Skin of body (tissue), 2 donors: ENCODE data around the gene CRMP1. TPM values are rescaled to one million over a fixed set of nuclear protein-coding genes. Genes with fewer than 3 reads are reported as not detected.
"Not testable (repeated sequence)": the region's sequence is repeated elsewhere in the genome, so short reads cannot be mapped to it uniquely, and the experiment has no call there.

Experiments
- DNase-seq: peaks from one replicate; lab custom pipeline; 2025; lab: John Stamatoyannopoulos, UW
- total RNA-seq: library from RNA; depleted of rRNA; stranded (reverse); fragments of >200 nt; gene quantifications from one replicate; pipeline ENCODE4 v1.2.3, GENCODE V29; 2014

CRMP1 gene
- total RNA-seq, 1 donor from 2014 or later, result 6.0 TPM

- no peak for DNase-seq
These were observed 68.3 kb downstream of the CRMP1 start for GRCh38 chr4:5824635-5825034.

GRCh38 chr4:5824227-5824626 lies 68.7 kb downstream of the CRMP1 start:
- no peak for DNase-seq

GRCh38 chr4:5823542-5824211 lies 69.2 kb downstream of the CRMP1 start:
- no peak for DNase-seq

DNA sequence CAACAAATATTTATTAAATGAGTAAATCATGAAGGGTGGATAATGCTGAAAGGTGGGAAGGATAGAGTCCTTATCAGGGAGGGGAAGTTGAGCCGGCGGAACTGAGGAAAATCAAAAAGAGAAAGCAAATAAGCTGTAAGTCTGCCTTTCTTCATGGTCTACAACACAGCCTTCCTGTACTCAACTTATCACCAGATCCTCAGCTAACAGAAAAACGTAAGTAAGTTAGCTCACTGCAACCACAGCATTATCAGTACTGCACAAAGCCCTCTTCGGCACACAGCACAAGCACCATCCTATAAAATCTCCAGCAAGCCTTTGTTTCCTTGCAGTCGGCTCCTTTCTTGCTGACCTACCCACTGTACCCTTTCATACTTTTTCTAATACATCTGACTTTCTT lies 70.3 kb downstream of the CRMP1 start:
- DNase-seq, result no peak

DNA sequence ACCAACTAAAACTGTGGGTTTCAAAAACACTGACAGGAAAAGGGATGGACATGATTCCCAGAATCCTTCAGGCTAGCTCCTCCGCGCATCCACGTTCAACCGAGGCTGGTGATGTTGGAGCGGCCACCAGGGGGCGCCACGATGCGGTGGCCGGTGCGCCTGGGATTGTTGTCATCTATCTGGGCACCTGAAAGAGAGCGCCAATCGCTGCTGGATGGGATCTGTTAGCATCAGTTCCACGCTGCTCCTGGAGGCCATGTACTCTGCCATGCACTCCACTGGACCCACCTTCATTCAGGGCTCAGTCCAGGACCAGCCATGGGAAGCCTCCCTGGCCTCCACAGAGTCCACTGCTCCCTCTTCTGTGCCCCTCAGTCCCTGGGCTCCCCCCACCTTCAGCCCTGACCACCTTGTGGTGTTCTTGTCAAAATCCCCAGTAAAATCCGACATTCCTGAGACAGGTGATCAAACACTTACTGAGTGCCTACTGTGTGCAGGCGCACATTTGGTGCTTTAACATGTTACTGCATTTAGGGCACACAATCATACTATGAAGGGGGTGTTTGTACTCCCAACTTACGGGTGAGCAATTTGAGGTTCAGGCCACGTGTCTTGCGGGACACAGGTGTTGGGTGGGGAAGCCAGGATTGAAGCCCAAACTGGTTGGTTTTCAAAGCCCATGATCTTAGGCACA lies 71.1 kb downstream of the CRMP1 start:
- DNase-seq, result no peak

- DNase-seq, result no peak
These were observed 76.0 kb downstream of the CRMP1 start for GRCh38 chr4:5816851-5817375.

DNA sequence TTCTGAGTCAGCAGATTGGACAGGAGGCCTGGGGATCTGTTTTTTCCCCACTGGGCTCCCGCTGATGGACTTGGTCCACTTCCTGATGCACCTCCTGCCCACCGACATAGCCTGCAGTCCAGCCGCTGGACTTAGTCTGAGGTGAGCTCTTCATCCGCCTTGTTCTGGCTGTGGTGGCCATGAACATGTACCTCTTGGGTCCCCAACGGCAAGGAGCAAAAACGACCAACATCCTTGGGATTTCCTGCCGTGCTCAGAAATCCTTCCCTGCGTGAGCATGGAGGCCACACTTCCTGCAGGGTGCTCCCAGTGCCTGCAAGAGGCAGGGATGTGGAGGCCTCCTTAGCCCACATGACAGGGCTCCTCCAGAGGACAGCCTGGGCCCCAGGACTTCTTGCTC lies 76.8 kb downstream of the CRMP1 start:
- no peak for DNase-seq

- DNase-seq, result no peak
These were observed 77.2 kb downstream of the CRMP1 start for GRCh38 chr4:5815641-5816040.

- no peak for DNase-seq
These were observed 78.5 kb downstream of the CRMP1 start for GRCh38 chr4:5814421-5814820.

- DNase-seq, result no peak
These were observed 79.0 kb downstream of the CRMP1 start for GRCh38 chr4:5813882-5814255.

- peak; percentile 29 for DNase-seq
These were observed 80.2 kb downstream of the CRMP1 start for GRCh38 chr4:5812506-5813229.

DNA sequence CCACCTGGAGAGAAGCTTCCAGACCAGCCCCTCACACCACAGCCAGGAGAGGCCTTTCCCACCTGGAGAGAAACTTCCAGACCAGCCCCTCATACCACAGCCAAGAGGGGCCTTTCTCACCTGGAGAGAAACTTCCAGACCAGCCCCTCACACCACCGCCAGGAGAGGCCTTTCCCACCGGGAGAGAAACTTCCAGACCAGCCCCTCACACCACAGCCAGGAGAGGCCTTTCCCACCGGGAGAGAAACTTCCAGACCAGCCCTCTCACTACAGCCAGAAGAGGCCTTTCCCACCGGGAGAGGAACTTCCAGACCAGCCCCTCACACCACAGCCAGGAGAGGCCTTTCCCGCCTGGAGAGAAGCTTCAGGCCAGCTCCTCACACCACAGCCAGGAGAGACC lies 80.8 kb downstream of the CRMP1 start:
- DNase-seq, result not testable (repeated sequence)

GRCh38 chr4:5810770-5811430 lies 82.0 kb downstream of the CRMP1 start:
- no peak for DNase-seq

- no peak for DNase-seq
These were observed 82.7 kb downstream of the CRMP1 start for GRCh38 chr4:5810151-5810550.

- no peak for DNase-seq
These were observed 83.6 kb downstream of the CRMP1 start for GRCh38 chr4:5809216-5809776.

DNA sequence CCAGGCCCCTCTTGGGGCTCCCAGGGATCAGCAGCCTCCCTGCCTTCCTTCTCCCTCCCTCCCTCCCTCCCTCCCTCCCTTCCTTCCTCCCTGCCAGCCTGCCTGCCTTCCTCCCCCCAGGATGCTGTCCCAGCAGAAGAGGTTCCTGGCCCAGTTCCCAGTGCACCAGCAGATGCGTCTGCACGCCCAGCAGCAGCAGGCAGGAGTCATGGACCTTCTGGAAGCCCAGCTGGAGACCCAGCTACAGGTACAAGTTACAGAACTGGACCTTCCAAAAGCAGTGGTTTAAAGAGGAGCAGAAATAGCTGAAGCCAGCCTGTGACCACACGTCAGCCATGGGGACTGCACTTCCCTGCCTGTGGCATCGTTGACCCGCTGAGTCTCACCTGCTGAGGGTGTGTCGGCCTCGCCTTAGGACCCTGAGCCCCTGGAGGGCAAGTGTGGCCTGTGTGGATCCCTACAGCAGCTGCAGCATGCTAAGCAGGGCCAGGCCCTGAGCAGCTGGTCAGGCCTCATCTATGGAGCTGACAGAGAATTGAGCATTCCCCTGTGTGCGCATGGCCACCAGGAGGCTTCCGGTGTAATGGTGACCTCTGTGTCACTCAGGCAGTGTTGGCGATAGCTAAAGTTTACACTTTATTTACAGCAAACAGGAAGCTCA lies 84.7 kb downstream of the CRMP1 start:
- DNase-seq, result no peak

- DNase-seq, result no peak
These were observed 87.6 kb downstream of the CRMP1 start for GRCh38 chr4:5805270-5805669.

GRCh38 chr4:5804656-5805055 lies 88.2 kb downstream of the CRMP1 start:
- no peak for DNase-seq

GRCh38 chr4:5802565-5802964 lies 90.3 kb downstream of the CRMP1 start:
- DNase-seq, result no peak

- no peak for DNase-seq
These were observed 91.2 kb downstream of the CRMP1 start for GRCh38 chr4:5801696-5802095.

- no peak for DNase-seq
These were observed 92.4 kb downstream of the CRMP1 start for GRCh38 chr4:5800496-5800895.
